G401 (cell line): ENCODE results near the gene CLNK. TPM values are rescaled to one million over a fixed set of nuclear protein-coding genes. Genes with fewer than 3 reads are reported as not detected.

ENCODE experiments used
- DNase-seq: peaks from one replicate; pipeline ENCODE4 v3.0.0-alpha.2; 2015; ENCODE audit warnings: low spot score
- in situ Hi-C: cut with HindIII; loops from 2 replicates; pipeline ENCODE4 v1.10.0; 2016; ENCODE audit warnings: low sequenced_read_pairs, mixed read lengths
- total RNA-seq: library from RNA; depleted of rRNA; stranded (reverse); fragments of >200 nt; shearing (Covaris generic); gene quantifications from 2 replicates; pipeline ENCODE4 v1.2.3, GENCODE V29; 2014

CLNK gene
- total RNA-seq, 1 experiment from 2014 or later: not detected

- no peak for DNase-seq
- in situ Hi-C loops: no loop called here
Observed at GRCh38 chr4:10492464-10492863, 192.1 kb downstream of the CLNK start.

- in situ Hi-C loops: no loop called here
- no peak for DNase-seq
Observed at GRCh38 chr4:10491401-10491800, 193.2 kb downstream of the CLNK start.

GRCh38 chr4:10490996-10491395 is 193.6 kb downstream of the CLNK start:
- DNase-seq: no peak
- in situ Hi-C loops: no loop called here

GRCh38 chr4:10482913-10483312 is 201.7 kb downstream of the CLNK start:
- in situ Hi-C loops: no loop called here
- DNase-seq: no peak

- no peak for DNase-seq
- in situ Hi-C loops: no loop called here
Observed at GRCh38 chr4:10480616-10481015, 204.0 kb downstream of the CLNK start.

- no peak for DNase-seq
- in situ Hi-C loops: no loop called here
Observed at GRCh38 chr4:10478621-10479020, 205.9 kb downstream of the CLNK start.

GRCh38 chr4:10470505-10470904 is 214.1 kb downstream of the CLNK start:
- in situ Hi-C loops: no loop called here
- no peak for DNase-seq

- no peak for DNase-seq
Observed at GRCh38 chr4:10466161-10466560, 218.4 kb downstream of the CLNK start.

GRCh38 chr4:10462876-10463275 is 221.7 kb downstream of the CLNK start:
- in situ Hi-C loops: no loop called here
- no peak for DNase-seq

More at GRCh38 chr4:10466161-10466560, 218.4 kb downstream of the CLNK start:
- in situ Hi-C loops: no loop called here

- no peak for DNase-seq
- in situ Hi-C loops: no loop called here
Observed at GRCh38 chr4:10461850-10462400, 222.6 kb downstream of the CLNK start.

- in situ Hi-C loops: no loop called here
- peak; percentile 58 for DNase-seq
Observed at GRCh38 chr4:10461091-10461849, 223.3 kb downstream of the CLNK start.

GRCh38 chr4:10460313-10461047 is 224.1 kb downstream of the CLNK start:
- in situ Hi-C loops: no loop called here
- DNase-seq: no peak

- in situ Hi-C loops: no loop called here
- no peak for DNase-seq
Observed at GRCh38 chr4:10459305-10459704, 225.3 kb downstream of the CLNK start.

- DNase-seq: no peak
- in situ Hi-C loops: no loop called here
Observed at GRCh38 chr4:10458177-10458576, 226.4 kb downstream of the CLNK start.

GRCh38 chr4:10457255-10457801 is 227.2 kb downstream of the CLNK start, which contains the start of gene ZNF518B:
ZNF518B (minus strand) TSS chr4:10457426; CDS start chr4:10446328, 11,098 bp downstream.
- in situ Hi-C loops: no loop called here
- DNase-seq: peak; percentile 65

GRCh38 chr4:10456595-10457254 is 227.8 kb downstream of the CLNK start:
- in situ Hi-C loops: no loop called here
- DNase-seq: peak; percentile 60

- in situ Hi-C loops: no loop called here
- peak; percentile 23 for DNase-seq
Observed at GRCh38 chr4:10456260-10456594, 228.3 kb downstream of the CLNK start.

GRCh38 chr4:10455133-10455532 is 229.4 kb downstream of the CLNK start:
- no peak for DNase-seq
- in situ Hi-C loops: no loop called here

- no peak for DNase-seq
- in situ Hi-C loops: no loop called here
Observed at GRCh38 chr4:10454726-10455125, 229.8 kb downstream of the CLNK start.

- DNase-seq: no peak
- in situ Hi-C loops: no loop called here
Observed at GRCh38 chr4:10454121-10454520, 230.4 kb downstream of the CLNK start.
